Caco-2 (cell line): ENCODE results near the gene LRRC2. TPM values are rescaled to one million over a fixed set of nuclear protein-coding genes. Genes with fewer than 3 reads are reported as not detected.

Source experiments
- BruUV-seq: library from RNA; stranded (reverse); fragments of 400-500 nt; replicated peaks from 2 replicates; lab custom pipeline; 2021; lab: Mats Ljungman, UMichigan
- CTCF ChIA-PET: fragments of 300-600 bp; sonication (Branson Sonifier 250); formaldehyde crosslinking; loops from one replicate; lab custom pipeline; 2022; ENCODE audit warnings: antibody characterized with exemption; lab: Charles Lee
- POLR2A ChIA-PET: fragments of 300-600 bp; sonication (Branson Sonifier 250); formaldehyde crosslinking; loops from one replicate; lab custom pipeline; 2022; ENCODE audit warnings: antibody characterized with exemption; lab: Charles Lee
- DNase-seq, 2 experiments: peaks; one replicate each; pipeline versions ENCODE4 v3.0.0 to v3.0.0-alpha.2; 2020 to 2022
- H3K27me3 ChIP-seq: replicated peaks from 2 replicates; pipeline ENCODE4 v1.6.0; 2011; ENCODE audit warnings: low read length; ENCODE audit not compliant: control insufficient read depth, insufficient read depth
- H3K36me3 ChIP-seq: 2 replicates; pipeline ENCODE4 v1.5.1; 2011; ENCODE audit warnings: low read length; ENCODE audit not compliant: control insufficient read depth, insufficient read depth
- H3K4me1 ChIP-seq: fragments of 250-450 bp; sonication (Bioruptor Pico); 2 replicates; pipeline ENCODE4 v1.5.1; 2020; ENCODE audit warnings: mild to moderate bottlenecking
- H3K4me3 ChIP-seq: 2 replicates; pipeline ENCODE4 v1.5.1; 2011; ENCODE audit warnings: low read depth, mild to moderate bottlenecking, control low read depth, low read length
- H3K9me3 ChIP-seq: fragments of 250-450 bp; sonication (Bioruptor Pico); 2 replicates; pipeline ENCODE4 v1.5.1; 2020; ENCODE audit warnings: mild to moderate bottlenecking, moderate library complexity
- H3K27ac Mint-ChIP-seq: one replicate; pipeline ENCODE4 v1.8.0; 2022; ENCODE audit warnings: mixed read lengths; ENCODE audit not compliant: unreplicated experiment
- H3K27me3 Mint-ChIP-seq: one replicate; pipeline ENCODE4 v1.8.0; 2022; ENCODE audit warnings: mixed read lengths; ENCODE audit not compliant: insufficient read depth, unreplicated experiment
- H3K36me3 Mint-ChIP-seq: one replicate; pipeline ENCODE4 v1.8.0; 2022; ENCODE audit warnings: mild to moderate bottlenecking, mixed read lengths; ENCODE audit not compliant: insufficient read depth, unreplicated experiment
- H3K4me1 Mint-ChIP-seq: one replicate; pipeline ENCODE4 v1.8.0; 2022; ENCODE audit warnings: low read depth, mixed read lengths; ENCODE audit not compliant: unreplicated experiment
- H3K4me3 Mint-ChIP-seq: one replicate; pipeline ENCODE4 v1.8.0; 2022; ENCODE audit warnings: mild to moderate bottlenecking, moderate library complexity, mixed read lengths; ENCODE audit not compliant: unreplicated experiment
- H3K9me3 Mint-ChIP-seq: one replicate; pipeline ENCODE4 v1.8.0; 2022; ENCODE audit warnings: mixed read lengths; ENCODE audit not compliant: unreplicated experiment
- CTCF ChIP-seq, 2 experiments: fragments of 200-600 bp in 1 of 2; IDR thresholded peaks; 1 replicate in 1 of 2; 2 replicates in 1 of 2; pipeline versions ENCODE4 v1.5.1 to v1.8.0; 2011 to 2022; ENCODE audit warnings: antibody characterized with exemption in 1 of 2, control low read depth in 1 of 2, inconsistent platforms in 1 of 2, low read depth in 1 of 2, low read length in 1 of 2, mild to moderate bottlenecking in 1 of 2, moderate library complexity in 1 of 2; ENCODE audit not compliant: insufficient read depth in 1 of 2, severe bottlenecking in 1 of 2, unreplicated experiment in 1 of 2
- intact Hi-C: fragments of 100-400 bp; cut with micrococcal nuclease; formaldehyde crosslinking; loops from one replicate; pipeline ENCODE4 v1.10.0; 2022; ENCODE audit not compliant: unreplicated experiment
- total RNA-seq: library from RNA; stranded (reverse); gene quantifications from 2 replicates; pipeline ENCODE4 v1.2.3, GENCODE V29; 2022

Gene LRRC2
- total RNA-seq, 1 experiment from 2014 or later, result 0.27 TPM

GRCh38 chr3:46535746-46536145, 30.4 kb downstream of the LRRC2 start:
- Mint-ChIP-seq H3K27me3 (peaks cover 8% of the 10 kb centered on the region), H3K36me3 (no peaks in the 10 kb centered on the region), H3K9me3 (peaks cover 10% of the 10 kb centered on the region), H3K4me1 (no peaks in the 10 kb centered on the region), H3K27ac (no peak overlapping the region), H3K4me3 (no peak overlapping the region)
- DNase-seq, result no peak
- Histone ChIP-seq H3K4me1 (no peaks in the 10 kb centered on the region), H3K27me3 (no peaks in the 10 kb centered on the region), H3K36me3 (no peaks in the 10 kb centered on the region), H3K4me3 (no peak overlapping the region), H3K9me3 (no peaks in the 10 kb centered on the region)
- BruUV-seq, result no TSS peak
- ChIA-PET POLR2A (no interaction called here), CTCF (no interaction called here)
- TF ChIP-seq CTCF (IDR thresholded peaks at IDR 0.05; ENCODE audit: insufficient read depth in 1 of 2, low read depth in 1 of 2, low read length in 1 of 2, severe bottlenecking in 1 of 2, unreplicated experiment in 1 of 2), result no peak
- intact Hi-C loops, result no loop called here

- H3K36me3 ChIP-seq, result no peaks in the 10 kb centered on the region
- Mint-ChIP-seq H3K9me3 (peaks cover 10% of the 10 kb centered on the region), H3K27me3 (peaks cover 11% of the 10 kb centered on the region), H3K36me3 (no peaks in the 10 kb centered on the region), H3K27ac (no peak overlapping the region), H3K4me3 (no peak overlapping the region), H3K4me1 (no peaks in the 10 kb centered on the region)
- H3K4me1 ChIP-seq, result no peaks in the 10 kb centered on the region
- no peak for DNase-seq
- no peaks in the 10 kb centered on the region for H3K27me3 ChIP-seq
- H3K4me3 ChIP-seq, result no peak overlapping the region
- TF ChIP-seq CTCF (IDR thresholded peaks at IDR 0.05; ENCODE audit: insufficient read depth in 1 of 2, low read depth in 1 of 2, low read length in 1 of 2, severe bottlenecking in 1 of 2, unreplicated experiment in 1 of 2), result no peak
- intact Hi-C loops, result no loop called here
- POLR2A ChIA-PET, result no interaction called here
- CTCF ChIA-PET, result no interaction called here
- no peaks in the 10 kb centered on the region for H3K9me3 ChIP-seq
- no TSS peak for BruUV-seq
These were observed 33.0 kb downstream of the LRRC2 start for GRCh38 chr3:46533091-46533490.

- CTCF ChIA-PET, result no interaction called here
These were observed 38.9 kb downstream of the LRRC2 start for GRCh38 chr3:46527239-46527638.

More at GRCh38 chr3:46527239-46527638, 38.9 kb downstream of the LRRC2 start:
- no peak overlapping the region for H3K4me3 Mint-ChIP-seq
- no peaks in the 10 kb centered on the region for H3K4me1 Mint-ChIP-seq
- no peak overlapping the region for H3K4me3 ChIP-seq
- intact Hi-C loops, result no loop called here
- H3K36me3 Mint-ChIP-seq, result no peaks in the 10 kb centered on the region
- no peaks in the 10 kb centered on the region for H3K4me1 ChIP-seq
- no peaks in the 10 kb centered on the region for H3K9me3 ChIP-seq
- TF ChIP-seq CTCF (IDR thresholded peaks at IDR 0.05; ENCODE audit: insufficient read depth in 1 of 2, low read depth in 1 of 2, low read length in 1 of 2, severe bottlenecking in 1 of 2, unreplicated experiment in 1 of 2), result no peak
- no TSS peak for BruUV-seq
- no peaks in the 10 kb centered on the region for H3K9me3 Mint-ChIP-seq
- POLR2A ChIA-PET, result no interaction called here
- H3K27me3 Mint-ChIP-seq, result peaks cover 8% of the 10 kb centered on the region
- DNase-seq, result no peak
- H3K27me3 ChIP-seq, result no peaks in the 10 kb centered on the region
- H3K27ac Mint-ChIP-seq, result no peak overlapping the region
- no peaks in the 10 kb centered on the region for H3K36me3 ChIP-seq
